ENCODE measurements around the gene PLXDC2. TPM values are rescaled to one million over a fixed set of nuclear protein-coding genes. Genes with fewer than 3 reads are reported as not detected.

PLXDC2 gene
- total RNA-seq, 1 experiment from 2014 or later, result 0.20 TPM

- no peak for TF ChIP-seq EGR1 (IDR thresholded peaks at IDR 0.05; ENCODE audit: low read depth)
- no peak for TF ChIP-seq EZH2 (IDR thresholded peaks at IDR 0.05)
- TF ChIP-seq MAX (IDR thresholded peaks at IDR 0.05), result no peak
- no peak for TF ChIP-seq POLR2A (IDR thresholded peaks at IDR 0.05; ENCODE audit: borderline replicate concordance, extremely low read depth, insufficient read depth, insufficient read length)
- DNase-seq (ENCODE audit: low read depth, low spot score), result no peak
These were observed 115.0 kb downstream of the PLXDC2 start for GRCh38 chr10:19930936-19931893.

GRCh38 chr10:19931894-19932590 is 115.8 kb downstream of the PLXDC2 start:
- ChIA-PET CTCF (no interaction called here), RAD21 (ENCODE audit: low non-redundant PET in 1 of 2, low total read pairs in 2 of 2, uncharacterized antibody in 2 of 2, unreplicated experiment in 2 of 2) (no interaction called here), POLR2A (no interaction called here)
- H3K79me2 ChIP-seq (ENCODE audit: insufficient read depth, low read length), result no peaks in the 10 kb centered on the region
- H3K9me2 ChIP-seq (ENCODE audit: insufficient read depth), result no peaks in the 10 kb centered on the region
- peaks cover 3 to 25% of the 10 kb centered on the region in 2 experiments; a peak in 2 of 4 replicates for H3K9me3 ChIP-seq (ENCODE audit: control insufficient read depth in 1 of 2, insufficient read depth in 1 of 2, low read depth in 1 of 2, low read length in 2 of 2)
- no peak overlapping the region for H3K9ac ChIP-seq (ENCODE audit: low read length)
- DNase-seq (ENCODE audit: low read depth, low spot score) (no peak), ATAC-seq (no peak)
- H3K4me2 ChIP-seq (ENCODE audit: low read length), result no peak overlapping the region
- no TSS peak for BruUV-seq (replicated peaks)
- intact Hi-C loops (cut with micrococcal nuclease), result no loop called here
- no peaks in the 10 kb centered on the region for H4K20me1 ChIP-seq (ENCODE audit: insufficient read depth)
- no peak overlapping the region for H2AFZ ChIP-seq (ENCODE audit: low read depth, low read length, poor library complexity, severe bottlenecking)
- H3K4me3 ChIP-seq (replicated peaks in 1 of 2; ENCODE audit: low read depth in 1 of 2, low read length in 2 of 2), result no peak overlapping the region
- H3K27me3 ChIP-seq (ENCODE audit: insufficient read depth, low read length), result no peaks in the 10 kb centered on the region
- no peaks in the 10 kb centered on the region for H3K4me1 ChIP-seq (ENCODE audit: control insufficient read depth in 1 of 2, insufficient read depth in 2 of 2, low read length in 2 of 2)
- no peaks in the 10 kb centered on the region for H3K36me3 ChIP-seq (ENCODE audit: control insufficient read depth in 1 of 2, insufficient read depth in 2 of 2, low read length in 2 of 2)
- H3K27ac ChIP-seq (ENCODE audit: low read depth, low read length), result no peak overlapping the region
- TF ChIP-seq ZBTB33 (IDR thresholded peaks at IDR 0.05; ENCODE audit: extremely low read depth, insufficient replicate concordance, low read length) (no peak), FOSL1 (IDR thresholded peaks at IDR 0.05; ENCODE audit: low read depth) (no peak), YY1 (IDR thresholded peaks at IDR 0.05; ENCODE audit: extremely low read depth, insufficient replicate concordance, low read depth, low read length) (no peak), RAD21 (IDR thresholded peaks at IDR 0.05; ENCODE audit: low read depth) (no peak), REST (IDR thresholded peaks at IDR 0.05; ENCODE audit: low read depth) (no peak), ELF1 (IDR thresholded peaks at IDR 0.05; ENCODE audit: borderline replicate concordance, low read depth) (no peak), EZH2phosphoT487 (IDR thresholded peaks at IDR 0.05; ENCODE audit: borderline replicate concordance) (no peak), POLR2AphosphoS5 (IDR thresholded peaks at IDR 0.05; ENCODE audit: low read depth, low read length) (no peak)

More at GRCh38 chr10:19930936-19931893, 115.0 kb downstream of the PLXDC2 start:
- no peak overlapping the region for H3K27ac ChIP-seq (ENCODE audit: low read depth, low read length)
- H3K9me3 ChIP-seq (ENCODE audit: control insufficient read depth in 1 of 2, insufficient read depth in 1 of 2, low read depth in 1 of 2, low read length in 2 of 2), result peaks cover 3 to 30% of the 10 kb centered on the region in 2 experiments; a peak in 2 of 4 replicates
- no peaks in the 10 kb centered on the region for H3K4me1 ChIP-seq (ENCODE audit: control insufficient read depth in 1 of 2, insufficient read depth in 2 of 2, low read length in 2 of 2)
- ChIA-PET RAD21 (ENCODE audit: low non-redundant PET in 1 of 2, low total read pairs in 2 of 2, uncharacterized antibody in 2 of 2, unreplicated experiment in 2 of 2) (no interaction called here), CTCF (no interaction called here), POLR2A (no interaction called here)
- no peaks in the 10 kb centered on the region for H3K9me2 ChIP-seq (ENCODE audit: insufficient read depth)
- no peak overlapping the region for H3K9ac ChIP-seq (ENCODE audit: low read length)
- no peak overlapping the region for H2AFZ ChIP-seq (ENCODE audit: low read depth, low read length, poor library complexity, severe bottlenecking)
- no peak overlapping the region for H3K4me3 ChIP-seq (replicated peaks in 1 of 2; ENCODE audit: low read depth in 1 of 2, low read length in 2 of 2)
- no peaks in the 10 kb centered on the region for H3K27me3 ChIP-seq (ENCODE audit: insufficient read depth, low read length)
- intact Hi-C loops (cut with micrococcal nuclease), result no loop called here
- ATAC-seq, result no peak
- no TSS peak for BruUV-seq (replicated peaks)
- no peaks in the 10 kb centered on the region for H4K20me1 ChIP-seq (ENCODE audit: insufficient read depth)
- no peaks in the 10 kb centered on the region for H3K79me2 ChIP-seq (ENCODE audit: insufficient read depth, low read length)
- H3K4me2 ChIP-seq (ENCODE audit: low read length), result no peak overlapping the region
- no peaks in the 10 kb centered on the region for H3K36me3 ChIP-seq (ENCODE audit: control insufficient read depth in 1 of 2, insufficient read depth in 2 of 2, low read length in 2 of 2)

Data from HCT116 (cell line).